Placental pericyte (primary cell): ENCODE results near the gene ANP32B. TPM values are rescaled to one million over a fixed set of nuclear protein-coding genes. Genes with fewer than 3 reads are reported as not detected.

ENCODE experiments used
- small RNA-seq: library from RNA; depleted of rRNA; stranded (forward); fragments of <200 nt; gene quantifications from one replicate; pipeline ENCODE3, GENCODE V24; 2012; ENCODE audit warnings: low replicate concordance
- total RNA-seq: library from RNA; depleted of rRNA; stranded (reverse); fragments of >200 nt; gene quantifications from 2 replicates; pipeline ENCODE4 v1.2.3, GENCODE V29; 2012

ANP32B gene
- total RNA-seq, result 9.6 and 35.5 TPM in 2 replicates

DNA sequence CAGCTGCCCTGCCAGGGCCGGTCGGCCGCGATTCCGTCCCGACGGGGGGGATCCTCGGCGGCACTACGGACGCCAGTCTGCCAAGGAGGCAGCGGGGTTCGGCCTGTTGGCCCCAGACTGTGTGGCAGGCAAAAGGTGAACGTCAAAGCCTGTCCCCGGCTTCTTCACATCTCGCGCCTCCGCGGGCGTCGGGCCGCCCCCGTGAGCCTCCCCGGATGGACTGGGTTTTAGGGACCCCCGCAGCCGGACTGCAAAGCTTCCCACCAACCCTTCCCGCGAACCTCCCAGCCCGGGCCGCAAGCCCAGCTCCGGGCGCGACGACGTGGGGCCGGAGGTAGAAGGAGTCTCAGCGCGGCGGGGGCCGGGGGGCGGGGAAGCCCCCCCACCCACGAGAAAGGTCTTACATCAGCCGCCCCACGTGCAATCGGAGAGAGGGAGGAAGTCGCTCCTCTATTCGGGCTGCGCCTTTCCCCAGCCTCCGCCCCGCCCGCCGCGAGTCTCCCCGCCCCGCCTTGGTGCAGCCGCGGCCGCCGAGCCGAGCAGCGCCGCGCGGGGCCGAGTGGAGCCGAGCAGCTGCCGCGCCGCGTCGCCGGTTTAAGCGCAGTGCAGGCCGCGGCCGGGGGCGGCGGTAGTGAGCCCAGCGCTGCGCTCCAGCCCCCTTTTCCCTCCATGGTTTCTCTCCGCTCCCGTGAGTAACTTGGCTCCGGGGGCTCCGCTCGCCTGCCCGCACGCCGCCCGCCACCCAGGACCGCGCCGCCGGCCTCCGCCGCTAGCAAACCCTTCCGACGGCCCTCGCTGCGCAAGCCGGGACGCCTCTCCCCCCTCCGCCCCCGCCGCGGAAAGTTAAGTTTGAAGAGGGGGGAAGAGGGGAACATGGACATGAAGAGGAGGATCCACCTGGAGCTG, at the start of gene ANP32B:
ANP32B (plus strand) TSS at position 659 of the 906 bp plus-strand sequence; CDS start at position 874, 215 bp downstream.

DNA sequence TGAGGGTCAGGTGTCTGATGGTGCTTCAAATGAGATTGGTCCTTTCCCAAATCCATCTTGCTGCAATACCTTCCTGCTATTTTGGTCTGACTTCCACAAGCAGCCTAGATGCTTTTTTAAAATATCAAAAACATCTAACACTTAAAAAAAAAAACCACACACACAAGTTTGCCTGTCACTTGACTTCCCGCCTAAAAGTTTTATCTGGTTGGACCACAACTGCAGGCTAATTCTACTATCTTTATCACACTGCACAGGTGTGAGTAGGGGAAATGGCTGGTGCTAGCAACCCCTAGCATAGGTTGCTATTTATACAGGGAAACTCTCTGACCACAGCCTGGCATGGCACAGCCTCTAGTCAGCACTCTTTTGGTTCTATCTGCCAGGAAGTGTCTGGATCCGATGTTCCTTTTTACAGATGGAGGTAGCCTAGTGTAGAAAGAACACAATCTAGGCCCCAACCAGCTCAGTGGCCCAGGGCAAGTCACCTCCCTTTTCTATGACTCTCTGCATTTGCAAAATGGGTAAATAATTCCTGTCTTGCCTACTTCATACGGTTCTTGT, 45.0 kb upstream of the ANP32B start, which contains the start of gene HEMGN:
HEMGN (minus strand) TSS at position 92 of the 564 bp plus-strand sequence; CDS start at position 56, 36 bp downstream.

DNA sequence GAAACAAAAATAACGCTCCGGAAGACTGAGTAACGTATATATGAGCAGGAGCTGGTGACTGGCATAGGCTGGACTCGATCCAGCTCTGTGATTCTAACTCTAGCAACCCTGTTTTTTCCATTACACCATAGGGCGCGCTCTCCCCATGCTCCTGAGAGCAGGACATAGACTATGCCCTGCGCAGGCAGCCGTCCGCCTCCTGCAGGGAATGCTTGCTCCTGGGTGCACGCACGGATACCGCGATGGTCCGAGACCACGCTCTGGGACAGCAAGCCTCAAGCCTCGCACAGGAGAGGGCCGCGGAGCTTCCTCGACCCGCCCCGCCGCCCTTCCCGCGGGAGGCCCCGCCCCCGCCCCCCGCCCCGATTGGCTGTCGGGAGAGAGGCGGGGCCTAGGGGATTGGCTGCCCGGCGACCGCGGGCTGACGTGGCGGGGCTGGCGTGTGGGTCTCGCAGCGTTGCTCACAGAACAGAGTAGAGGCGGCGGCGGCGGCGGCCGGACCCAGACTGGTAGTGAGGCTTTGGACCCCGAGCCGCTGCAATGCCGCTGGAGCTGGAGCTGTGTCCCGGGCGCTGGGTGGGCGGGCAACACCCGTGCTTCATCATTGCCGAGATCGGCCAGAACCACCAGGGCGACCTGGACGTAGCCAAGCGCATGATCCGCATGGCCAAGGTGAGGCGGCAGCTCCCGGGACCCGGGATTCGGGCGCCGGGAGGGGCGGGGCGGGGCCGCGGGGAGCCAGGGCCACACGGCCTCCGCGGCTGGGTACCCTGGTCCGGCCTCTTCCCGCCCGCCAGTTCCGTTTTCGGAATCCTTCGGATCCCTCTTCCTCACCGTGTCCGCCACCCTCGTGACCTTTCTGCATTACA, 73.4 kb downstream of the ANP32B start, which contains the start of gene NANS:
NANS (plus strand) TSS at position 464 of the 869 bp plus-strand sequence; CDS start at position 541, 77 bp downstream.

Small RNAs within 50 kb of the gene (small RNA-seq; reads per million reads assigned to genes)
- gene RNU6-918P, result not detected

Other genes starting within 250 kb of the ANP32B start
- 0.14 and 0.22 TPM in 2 replicates for gene FOXE1, start 130.1 kb upstream of the ANP32B start, total RNA-seq
- 13.3 and 33.9 TPM in 2 replicates for gene TRMO, start 60.8 kb upstream of the ANP32B start, total RNA-seq
- not detected in 2 replicates for gene HEMGN, start 45.2 kb upstream of the ANP32B start, total RNA-seq
- gene NANS, start 73.4 kb downstream of the ANP32B start, total RNA-seq, result 71.0 and 208 TPM in 2 replicates
- 3.7 and 13.5 TPM in 2 replicates for gene TRIM14, start 135.9 kb downstream of the ANP32B start, total RNA-seq
- 0.44 and 1.1 TPM in 2 replicates for gene CORO2A, start 209.3 kb downstream of the ANP32B start, total RNA-seq